Peyer's patch (tissue), 4 donors: ENCODE results near the gene USPL1.

Source experiments
- CTCF ChIP-seq, 6 experiments: fragments of 450-650 bp in 4 of 6; fragments of 200-600 bp in 2 of 6; sonication (generic) in 1 of 6; IDR thresholded peaks; one replicate each; pipeline ENCODE4 v1.5.1; 2017 to 2019; ENCODE audit warnings: antibody characterized with exemption in 6 of 6, mild to moderate bottlenecking in 3 of 6, moderate library complexity in 1 of 6
- POLR2A ChIP-seq, 2 donors: fragments of 450-650 bp; IDR thresholded peaks; one replicate each; pipeline ENCODE4 v1.5.1; 2017; ENCODE audit warnings: antibody characterized with exemption in 2 of 2, mild to moderate bottlenecking in 2 of 2, moderate library complexity in 2 of 2

- no peak for TF ChIP-seq POLR2A (IDR thresholded peaks at IDR 0.05)
- no peak for TF ChIP-seq CTCF (IDR thresholded peaks at IDR 0.05)
These were observed 48.4 kb downstream of the USPL1 start for GRCh38 chr13:30666113-30666512.
